H1 (cell line): ENCODE measurements around the gene ADARB2. TPM values are rescaled to one million over a fixed set of nuclear protein-coding genes. Genes with fewer than 3 reads are reported as not detected.

Experiments
- CTCF ChIA-PET: fragments of 300-600 bp; sonication (Branson Sonifier 250); formaldehyde crosslinking; loops from one replicate; lab custom pipeline; 2021; ENCODE audit not compliant: partially characterized antibody; lab: Charles Lee
- POLR2A ChIA-PET: fragments of 300-600 bp; sonication (Branson Sonifier 250); formaldehyde crosslinking; loops from one replicate; lab custom pipeline; 2021; ENCODE audit warnings: inconsistent platforms; ENCODE audit not compliant: partially characterized antibody; lab: Charles Lee
- DNase-seq, 2 experiments: peaks; one replicate each; pipeline versions ENCODE4 v3.0.0 to v3.0.0-alpha.2; 2010 to 2022; ENCODE audit warnings: low spot score in 2 of 2, low read depth in 1 of 2, mixed read lengths in 1 of 2
- FAIRE-seq: peaks from 2 replicates; lab custom pipeline; 2011; peaks lifted over from hg19 to GRCh38; lab: Jason Lieb, UNC
- H2AFZ ChIP-seq: 2 replicates; pipeline ENCODE4 v1.8.1; 2012; ENCODE audit warnings: low read length, inconsistent platforms
- H2AK5ac ChIP-seq: 2 replicates; pipeline ENCODE4 v1.6.1; 2013; ENCODE audit warnings: low read depth, low read length
- H2BK120ac ChIP-seq: replicated peaks from 2 replicates; pipeline ENCODE3; 2013; ENCODE audit warnings: low read depth, low read length, inconsistent platforms
- H2BK12ac ChIP-seq: 2 replicates; pipeline ENCODE4 v1.6.1; 2013; ENCODE audit warnings: low read depth, low read length
- H2BK15ac ChIP-seq: 2 replicates; pipeline ENCODE4 v1.6.1; 2013; ENCODE audit warnings: low read length
- H2BK20ac ChIP-seq: 2 replicates; pipeline ENCODE4 v1.6.1; 2013; ENCODE audit warnings: low read length
- H2BK5ac ChIP-seq: 2 replicates; pipeline ENCODE4 v1.6.1; 2013; ENCODE audit warnings: low read depth, low read length
- H3K14ac ChIP-seq: 2 replicates; pipeline ENCODE4 v1.6.1; 2013; ENCODE audit warnings: inconsistent platforms; ENCODE audit not compliant: insufficient read length
- H3K18ac ChIP-seq: 2 replicates; pipeline ENCODE4 v1.6.1; 2013; ENCODE audit warnings: low read length; ENCODE audit errors: extremely low read depth
- H3K23ac ChIP-seq: 2 replicates; pipeline ENCODE4 v1.6.1; 2013; ENCODE audit warnings: inconsistent platforms; ENCODE audit not compliant: insufficient read length
- H3K23me2 ChIP-seq: 2 replicates; pipeline ENCODE4 v1.6.1; 2013; ENCODE audit warnings: low read depth, low read length
- H3K27ac ChIP-seq: 2 replicates; pipeline ENCODE4 v1.6.1; 2011; ENCODE audit warnings: low read depth, low read length, inconsistent platforms
- H3K27me3 ChIP-seq, 4 experiments: replicated peaks in 1 of 4; 1 replicate in 1 of 4; 2 replicates in 3 of 4; pipeline versions ENCODE4 v1.6.1 to v1.8.1; 2011 to 2013; ENCODE audit warnings: low read length in 3 of 4, mild to moderate bottlenecking in 3 of 4, inconsistent platforms in 2 of 4, mixed read lengths in 2 of 4, moderate library complexity in 1 of 4; ENCODE audit not compliant: control insufficient read depth in 3 of 4, insufficient read depth in 3 of 4; ENCODE audit errors: extremely low read depth in 1 of 4
- H3K36me3 ChIP-seq, 4 experiments: 2 replicates each; pipeline versions ENCODE4 v1.6.1 to v1.8.1; 2011 to 2013; ENCODE audit warnings: mild to moderate bottlenecking in 4 of 4, low read length in 3 of 4, moderate library complexity in 2 of 4, control low read depth in 1 of 4, inconsistent platforms in 1 of 4; ENCODE audit not compliant: insufficient read depth in 4 of 4, control insufficient read depth in 2 of 4
- H3K4ac ChIP-seq: replicated peaks from 2 replicates; pipeline ENCODE3; 2013; ENCODE audit warnings: low read length, low read depth, mixed read lengths, inconsistent platforms; ENCODE audit not compliant: insufficient read length
- H3K4me1 ChIP-seq, 4 experiments: replicated peaks in 1 of 4; 1 replicate in 1 of 4; 2 replicates in 3 of 4; pipeline versions ENCODE4 v1.6.1 to v1.8.1; 2011 to 2013; ENCODE audit warnings: low read length in 3 of 4, inconsistent platforms in 2 of 4, mixed read lengths in 1 of 4; ENCODE audit not compliant: insufficient read depth in 4 of 4, control insufficient read depth in 3 of 4
- H3K4me2 ChIP-seq, 2 experiments: 2 replicates each; pipeline versions ENCODE4 v1.6.1 to v1.8.1; 2011 to 2013; ENCODE audit warnings: low read depth in 2 of 2, low read length in 2 of 2, control low read depth in 1 of 2, inconsistent platforms in 1 of 2, mild to moderate bottlenecking in 1 of 2; ENCODE audit not compliant: insufficient read depth in 1 of 2
- H3K4me3 ChIP-seq, 4 experiments: fragments of 200-600, 300-600 bp in 1 of 4; sonication (generic), shearing (Covaris generic), sonication (Bioruptor Twin) in 1 of 4; 2 replicates each; pipeline versions ENCODE4 v1.5.1 to v1.8.1; 2011 to 2016; ENCODE audit warnings: low read length in 4 of 4, low read depth in 3 of 4, control low read depth in 2 of 4, inconsistent platforms in 2 of 4, mild to moderate bottlenecking in 2 of 4, mixed read lengths in 1 of 4, moderate library complexity in 1 of 4; ENCODE audit not compliant: insufficient read depth in 2 of 4; ENCODE audit errors: extremely low read depth in 1 of 4
- H3K56ac ChIP-seq: replicated peaks from 2 replicates; pipeline ENCODE3; 2013; ENCODE audit warnings: low read depth, mild to moderate bottlenecking, mixed read lengths, low read length, inconsistent platforms; ENCODE audit not compliant: insufficient read length
- H3K79me1 ChIP-seq: 2 replicates; pipeline ENCODE4 v1.6.1; 2013; ENCODE audit warnings: low read depth, low read length, control low read depth
- H3K79me2 ChIP-seq, 2 experiments: 2 replicates each; pipeline versions ENCODE4 v1.6.1 to v1.8.1; 2012 to 2013; ENCODE audit warnings: low read length in 2 of 2, mild to moderate bottlenecking in 2 of 2, inconsistent platforms in 1 of 2; ENCODE audit not compliant: insufficient read depth in 2 of 2, control insufficient read depth in 1 of 2
- H3K9ac ChIP-seq, 4 experiments: replicated peaks in 1 of 4; 1 replicate in 1 of 4; 2 replicates in 3 of 4; pipeline versions ENCODE4 v1.6.1 to v1.8.1; 2011 to 2013; ENCODE audit warnings: low read depth in 3 of 4, low read length in 3 of 4, control low read depth in 2 of 4, mild to moderate bottlenecking in 2 of 4, moderate library complexity in 2 of 4, inconsistent platforms in 1 of 4; ENCODE audit errors: extremely low read depth in 1 of 4
- H3K9me3 ChIP-seq, 2 experiments: 2 replicates each; pipeline versions ENCODE4 v1.6.1 to v1.8.1; 2012 to 2013; ENCODE audit warnings: mild to moderate bottlenecking in 2 of 2, moderate library complexity in 2 of 2, control low read depth in 1 of 2, inconsistent platforms in 1 of 2, low read depth in 1 of 2, low read length in 1 of 2, mixed read lengths in 1 of 2; ENCODE audit not compliant: insufficient read depth in 2 of 2
- H4K20me1 ChIP-seq, 2 experiments: replicated peaks in 1 of 2; 2 replicates each; pipeline versions ENCODE3 to v1.8.1; 2011 to 2013; ENCODE audit warnings: inconsistent platforms in 2 of 2, low read length in 2 of 2, mild to moderate bottlenecking in 1 of 2; ENCODE audit not compliant: insufficient read depth in 2 of 2, control insufficient read depth in 1 of 2
- H4K5ac ChIP-seq: 2 replicates; pipeline ENCODE4 v1.6.1; 2013; ENCODE audit warnings: low read length, low read depth, mixed read lengths, inconsistent platforms; ENCODE audit not compliant: insufficient read length
- H4K8ac ChIP-seq: 2 replicates; pipeline ENCODE4 v1.8.0; 2013; ENCODE audit warnings: mild to moderate bottlenecking, moderate library complexity, low read length, inconsistent platforms; ENCODE audit not compliant: insufficient read depth; ENCODE audit errors: extremely low read depth
- H4K91ac ChIP-seq: replicated peaks from 2 replicates; pipeline ENCODE3; 2013; ENCODE audit warnings: low read length, mixed read lengths, inconsistent platforms; ENCODE audit not compliant: insufficient read length
- GTF2F1 ChIP-seq: IDR thresholded peaks from 2 replicates; pipeline ENCODE4 v1.6.1; 2012; ENCODE audit warnings: low read depth, low read length, improper control_type of control experiment, borderline replicate concordance
- JUND ChIP-seq: IDR thresholded peaks from 2 replicates; pipeline ENCODE4 v1.6.1; 2011; ENCODE audit warnings: mild to moderate bottlenecking, improper control_type of control experiment, low read length
- KDM4A ChIP-seq: IDR thresholded peaks from one replicate; pipeline ENCODE4 v1.7.1; 2012; ENCODE audit warnings: low read depth, mild to moderate bottlenecking, moderate library complexity, low read length, inconsistent platforms; ENCODE audit not compliant: severe bottlenecking
- RBBP5 ChIP-seq: IDR thresholded peaks from 2 replicates; pipeline ENCODE4 v1.7.1; 2012; ENCODE audit warnings: low read depth, mild to moderate bottlenecking, inconsistent platforms, low read length, moderate library complexity, borderline replicate concordance
- WGBS, 2 experiments: shearing (Covaris generic) in 1 of 2; methylation state at CpG; one replicate each; pipeline versions ENCODE4 v1.1.6 to v1.1.7; 2013 to 2015; ENCODE audit warnings: low lambda C conversion rate in 2 of 2, mixed read lengths in 2 of 2, inconsistent platforms in 1 of 2, low coverage in 1 of 2, missing lambda C conversion rate in 1 of 2; ENCODE audit not compliant: insufficient replicate concordance in 2 of 2, insufficient coverage in 1 of 2, insufficient read length in 1 of 2; ENCODE audit errors: extremely low coverage in 1 of 2, missing lambda C conversion rate in 1 of 2; 5-methylcytosine and 5-hydroxymethylcytosine counted together
- polyA plus RNA-seq, 7 experiments: library from polyadenylated mRNA; depleted of rRNA in 3 of 7; stranded (reverse) in 5 of 7; unstranded in 2 of 7; fragments of >200 nt in 5 of 7; fragments of 200-250 nt in 2 of 7; gene quantifications; 1 replicate in 5 of 7; 2 replicates in 1 of 7; 4 replicates in 1 of 7; pipeline versions ENCODE4 v1.2.1 to v1.2.3, GENCODE V29; 2011 to 2013; ENCODE audit warnings: missing spikeins in 2 of 7, mixed read lengths in 2 of 7
- total RNA-seq: library from RNA; stranded (reverse); fragmentation: NEBNext Ultra II Directional; extraction: Animal tissue kit (Norgen Biotek cat#: 25700); gene quantifications from 2 replicates; pipeline ENCODE4 v1.2.1, GENCODE V29; 2021

ADARB2 gene
- total and polyA plus RNA-seq, 2 of the 8 experiments (the other 6 are each of a cell fraction or from before 2014, with no cell fraction given) = 2.2 to 2.8 TPM

DNA sequence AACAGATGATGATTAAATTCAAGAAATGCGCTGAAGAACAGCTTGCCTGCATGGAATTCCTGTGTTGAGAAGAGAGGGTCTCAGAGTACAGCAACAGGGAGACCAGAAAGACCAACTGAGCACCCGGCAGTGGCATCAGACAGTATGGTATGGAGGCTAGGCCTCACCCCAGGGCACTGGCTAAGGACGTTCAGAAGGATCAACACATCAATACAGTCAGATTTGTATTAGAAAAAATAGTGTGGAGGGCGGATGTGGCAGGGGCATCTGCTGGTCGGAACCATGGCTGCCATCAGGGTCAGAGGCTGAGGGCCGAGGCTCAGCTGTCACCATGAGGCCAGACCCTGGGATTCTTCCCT is 142.1 kb downstream of the ADARB2 start:
- Histone ChIP-seq H2BK15ac (no peak overlapping the region), H2BK20ac (no peak overlapping the region), H4K8ac (no peak overlapping the region; the same call in 1 of the 2 replicates), H2BK5ac (no peak overlapping the region), H2BK120ac (no peak overlapping the region), H2AK5ac (no peak overlapping the region), H3K4ac (no peak overlapping the region), H4K5ac (no peak overlapping the region), H3K18ac (no peak overlapping the region), H3K23me2 (no peaks in the 10 kb centered on the region), H3K36me3 (no peaks in the 10 kb centered on the region), H4K91ac (no peak overlapping the region), H2AFZ (no peak overlapping the region), H3K4me1 (no peaks in the 10 kb centered on the region; a peak in 1 of 7 replicates), H3K27me3 (no peaks in the 10 kb centered on the region), H3K4me3 (no peak overlapping the region), H3K56ac (no peak overlapping the region), H2BK12ac (no peak overlapping the region), H3K4me2 (no peak overlapping the region), H4K20me1 (no peaks in the 10 kb centered on the region), H3K9me3 (no peaks in the 10 kb centered on the region), H3K79me2 (no peaks in the 10 kb centered on the region), H3K23ac (no peak overlapping the region), H3K14ac (no peak overlapping the region), H3K79me1 (no peaks in the 10 kb centered on the region), H3K9ac (no peak overlapping the region), H3K27ac (no peak overlapping the region)
- no peak for TF ChIP-seq JUND
- TF ChIP-seq RBBP5 = no peak
- no peak for TF ChIP-seq GTF2F1
- no peak for TF ChIP-seq KDM4A
- 89% methylated on average over 6 of the region's 6 CpGs; no CpG with 5 or more reads in 1 of the 2 experiments for WGBS, 2 experiments
- FAIRE-seq (no peak), DNase-seq (no peak)
- ChIA-PET POLR2A (no interaction called here), CTCF (interaction anchor here (0.6 kb wide), 1 partner anchor 200 kb away, joined by 3 read pairs; no protein-coding TSS in a partner anchor)
